Muscle of back (tissue), 11 donors: ENCODE measurements around the gene CHCHD6. TPM values are rescaled to one million over a fixed set of nuclear protein-coding genes. Genes with fewer than 3 reads are reported as not detected.

ENCODE experiments used
- DNase-seq, 3 donors: peaks; one replicate each; pipeline versions ENCODE4 v3.0.0 to v3.0.0-alpha.2; 2013
- polyA plus RNA-seq, 10 donors: library from polyadenylated mRNA; unstranded; fragments of 120-200 nt; gene quantifications; one replicate each; pipeline ENCODE4 v1.2.1, GENCODE V29; 2013; ENCODE audit not compliant: insufficient read length in 10 of 10

The CHCHD6 gene
- polyA plus RNA-seq, 10 donors: 5.3 to 13.7 (median 8.0) TPM

DNA sequence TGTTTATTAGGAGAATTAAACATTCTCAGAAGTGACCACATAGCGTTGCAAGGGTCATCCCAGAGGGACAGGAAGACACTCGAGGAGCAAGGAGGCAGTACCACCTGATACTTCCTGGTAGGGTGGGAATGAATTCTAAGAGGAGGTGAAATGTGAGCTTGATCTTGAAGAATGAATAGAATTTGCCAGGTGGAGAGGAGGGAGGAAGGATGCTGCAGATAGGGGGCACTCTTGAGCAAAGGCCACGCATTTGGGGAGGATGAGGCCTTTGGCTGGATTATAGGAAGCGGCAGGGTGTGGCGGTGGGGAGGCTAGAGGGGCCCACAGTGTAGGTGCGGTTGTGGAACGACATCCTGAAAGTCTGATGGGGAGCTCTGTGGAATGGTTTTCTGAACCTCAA lies 33.5 kb downstream of the CHCHD6 start:
- DNase-seq: no peak

- DNase-seq: no peak
These were observed 38.0 kb downstream of the CHCHD6 start for GRCh38 chr3:126742057-126742456.

DNA sequence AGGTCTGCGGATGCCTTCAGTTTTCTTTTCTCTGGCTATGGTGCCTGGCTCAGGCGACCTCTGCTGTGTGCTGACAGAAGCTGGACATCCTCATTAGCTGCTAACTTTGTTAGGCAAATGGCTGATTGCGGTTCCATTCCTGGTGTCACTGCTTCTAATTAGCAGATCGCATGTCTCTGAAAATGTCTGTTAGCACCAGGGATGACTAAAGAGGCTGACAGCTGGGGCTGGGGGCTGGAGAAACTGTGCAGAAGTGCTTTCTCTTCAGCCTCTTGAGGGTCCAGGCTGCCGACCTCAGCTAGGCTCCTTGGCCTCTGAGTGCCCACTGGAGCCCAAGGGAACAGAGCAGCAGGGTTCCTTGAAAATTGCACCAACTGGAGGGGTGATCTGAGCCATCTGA lies 39.3 kb downstream of the CHCHD6 start:
- DNase-seq: no peak

DNA sequence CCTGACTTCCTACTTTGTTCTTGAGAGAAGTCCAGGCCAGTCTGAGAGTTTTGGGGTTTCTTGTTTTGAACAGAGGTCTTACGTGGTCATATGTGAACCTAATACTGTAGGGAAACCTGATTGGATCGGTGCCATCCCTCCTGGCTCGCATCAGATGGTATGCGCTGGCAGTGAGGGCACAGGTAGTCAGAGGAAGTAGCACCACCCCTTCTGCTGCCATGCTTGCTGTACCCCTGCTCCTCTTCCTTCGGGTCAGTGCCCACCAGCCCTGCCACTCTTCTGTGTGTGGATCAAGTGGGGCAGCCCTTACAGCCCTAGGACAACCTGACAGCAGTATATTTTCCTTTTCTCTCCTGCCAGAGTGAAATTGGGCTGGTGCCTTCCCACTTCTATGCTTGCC lies 39.7 kb downstream of the CHCHD6 start:
- no peak for DNase-seq

- DNase-seq: no peak
These were observed 41.8 kb downstream of the CHCHD6 start for GRCh38 chr3:126745760-126746394.

GRCh38 chr3:126746395-126747177 lies 42.5 kb downstream of the CHCHD6 start:
- peak in 2 of 3 donors; percentile 19 to 21 for DNase-seq

DNA sequence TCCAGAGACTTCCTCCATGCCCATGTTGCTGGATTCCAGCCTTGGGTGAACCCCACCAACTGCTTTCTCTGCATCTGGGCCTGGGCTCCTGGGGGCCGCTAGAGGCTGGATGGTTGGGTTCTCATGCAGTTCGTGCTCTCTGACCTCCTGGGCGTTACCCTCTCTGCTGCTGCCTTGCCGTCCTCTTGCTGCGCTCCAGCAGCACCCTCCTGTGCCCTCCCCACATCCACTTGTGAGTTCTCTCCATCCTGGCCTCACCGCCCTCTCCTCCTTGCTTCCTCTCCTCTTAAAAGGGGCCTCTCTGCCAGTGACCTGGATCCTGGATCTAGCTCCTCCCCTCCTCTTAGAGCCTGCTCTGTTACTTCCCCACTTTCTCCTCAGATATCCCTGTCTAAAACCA lies 43.7 kb downstream of the CHCHD6 start:
- DNase-seq: no peak

- no peak for DNase-seq
These were observed 44.9 kb downstream of the CHCHD6 start for GRCh38 chr3:126748701-126749546.

DNA sequence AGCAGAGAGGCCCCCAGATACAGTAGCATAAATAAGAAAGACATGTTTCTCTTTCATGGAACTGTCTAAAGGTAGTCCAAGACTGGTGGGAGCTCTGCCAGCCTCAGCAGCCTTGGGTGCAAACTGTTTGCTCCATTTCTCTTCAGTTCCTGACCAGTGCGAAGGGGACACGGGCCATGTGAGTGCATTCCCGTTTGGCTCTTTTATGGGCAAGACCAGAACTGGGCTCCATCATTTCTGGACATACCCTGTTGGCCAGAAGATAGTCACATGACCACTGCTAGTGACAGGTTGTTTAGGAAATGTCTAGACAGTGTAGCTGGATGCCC lies 45.5 kb downstream of the CHCHD6 start:
- DNase-seq: no peak

DNA sequence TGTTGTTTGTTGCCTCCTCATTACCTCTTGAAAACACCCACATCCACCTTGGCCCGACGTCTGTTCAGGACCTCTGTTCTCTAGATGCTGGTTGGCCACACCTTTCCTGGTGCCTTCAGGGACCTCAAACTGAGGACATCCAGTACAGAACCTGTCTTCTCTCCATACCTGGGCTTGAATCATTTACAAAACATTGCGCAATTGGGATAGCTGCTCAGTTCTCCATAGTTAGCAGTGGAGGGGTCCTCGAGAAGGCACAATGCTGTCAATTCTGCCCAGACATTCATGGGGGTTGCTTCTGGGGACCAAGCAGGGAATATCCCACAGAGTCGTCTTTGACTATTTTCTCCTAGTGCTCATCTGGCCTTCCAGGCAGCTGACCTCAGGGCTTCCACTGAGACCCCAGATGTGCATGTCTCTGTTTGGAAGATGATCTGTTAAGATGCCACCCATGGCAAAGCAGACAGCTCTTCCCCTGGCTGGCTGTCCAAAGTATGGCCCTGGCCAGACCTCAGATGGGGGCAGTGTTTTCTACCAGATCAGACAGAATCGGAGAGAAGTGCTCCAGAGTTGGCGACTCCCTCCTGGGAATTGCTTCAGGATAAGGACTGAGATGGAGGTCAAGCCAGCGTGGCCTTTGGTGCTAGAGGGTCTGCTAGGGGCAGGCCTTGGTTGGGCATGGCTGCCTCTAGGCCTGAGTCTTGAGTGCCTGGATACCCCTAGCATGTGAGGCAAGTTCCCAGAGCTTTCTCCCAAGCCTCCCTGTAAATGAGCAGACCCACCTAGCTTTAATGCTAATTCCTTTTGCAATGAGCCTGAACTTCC lies 46.1 kb downstream of the CHCHD6 start:
- DNase-seq: no peak

GRCh38 chr3:126750756-126751121 lies 46.7 kb downstream of the CHCHD6 start:
- DNase-seq: no peak

GRCh38 chr3:126751611-126752302 lies 47.7 kb downstream of the CHCHD6 start:
- DNase-seq: no peak

DNA sequence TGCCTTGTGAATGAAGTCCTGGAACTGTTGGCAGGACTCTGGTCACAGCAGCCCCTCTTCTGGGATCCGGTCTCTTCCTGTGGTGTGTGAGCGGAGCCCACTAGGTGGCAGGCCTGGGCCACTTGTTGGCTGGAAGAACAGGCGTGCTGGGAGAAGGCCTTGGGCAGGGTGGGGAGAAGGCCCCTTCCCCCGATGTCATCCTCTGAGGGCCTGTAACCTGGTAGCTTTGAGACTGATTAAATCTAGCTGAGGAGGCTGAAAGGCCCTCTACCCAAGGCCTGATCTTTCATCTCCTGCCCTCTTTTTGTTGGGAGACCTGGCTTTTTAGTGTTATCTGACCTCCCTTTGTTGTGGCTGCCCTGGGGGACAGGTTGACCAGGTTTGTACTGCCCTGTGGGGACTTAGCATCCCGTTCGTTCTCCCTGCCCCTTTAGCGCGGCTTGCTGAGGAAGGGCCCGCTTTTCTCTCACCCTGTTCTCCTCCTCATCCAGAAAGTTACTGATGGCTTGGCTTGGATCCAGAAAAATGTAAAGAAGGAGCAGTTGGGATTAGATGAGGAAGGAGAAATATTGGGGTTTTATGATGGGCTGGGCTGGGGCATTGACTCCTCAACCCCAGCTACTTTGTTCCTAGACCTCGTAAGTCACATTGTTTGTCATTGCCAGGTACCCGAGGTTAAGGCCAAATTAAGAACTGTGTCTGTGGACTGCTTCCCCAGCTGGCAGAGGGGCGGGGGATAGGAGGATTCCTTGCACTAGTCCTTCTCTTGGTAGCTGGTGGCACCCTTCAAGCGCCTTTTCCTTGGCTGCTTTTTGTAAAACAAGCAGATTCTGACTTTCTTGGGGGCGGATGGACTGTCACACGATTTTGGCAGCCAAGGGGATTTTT lies 48.5 kb downstream of the CHCHD6 start:
- DNase-seq: peak; percentile 63 to 88 (median 79)

DNA sequence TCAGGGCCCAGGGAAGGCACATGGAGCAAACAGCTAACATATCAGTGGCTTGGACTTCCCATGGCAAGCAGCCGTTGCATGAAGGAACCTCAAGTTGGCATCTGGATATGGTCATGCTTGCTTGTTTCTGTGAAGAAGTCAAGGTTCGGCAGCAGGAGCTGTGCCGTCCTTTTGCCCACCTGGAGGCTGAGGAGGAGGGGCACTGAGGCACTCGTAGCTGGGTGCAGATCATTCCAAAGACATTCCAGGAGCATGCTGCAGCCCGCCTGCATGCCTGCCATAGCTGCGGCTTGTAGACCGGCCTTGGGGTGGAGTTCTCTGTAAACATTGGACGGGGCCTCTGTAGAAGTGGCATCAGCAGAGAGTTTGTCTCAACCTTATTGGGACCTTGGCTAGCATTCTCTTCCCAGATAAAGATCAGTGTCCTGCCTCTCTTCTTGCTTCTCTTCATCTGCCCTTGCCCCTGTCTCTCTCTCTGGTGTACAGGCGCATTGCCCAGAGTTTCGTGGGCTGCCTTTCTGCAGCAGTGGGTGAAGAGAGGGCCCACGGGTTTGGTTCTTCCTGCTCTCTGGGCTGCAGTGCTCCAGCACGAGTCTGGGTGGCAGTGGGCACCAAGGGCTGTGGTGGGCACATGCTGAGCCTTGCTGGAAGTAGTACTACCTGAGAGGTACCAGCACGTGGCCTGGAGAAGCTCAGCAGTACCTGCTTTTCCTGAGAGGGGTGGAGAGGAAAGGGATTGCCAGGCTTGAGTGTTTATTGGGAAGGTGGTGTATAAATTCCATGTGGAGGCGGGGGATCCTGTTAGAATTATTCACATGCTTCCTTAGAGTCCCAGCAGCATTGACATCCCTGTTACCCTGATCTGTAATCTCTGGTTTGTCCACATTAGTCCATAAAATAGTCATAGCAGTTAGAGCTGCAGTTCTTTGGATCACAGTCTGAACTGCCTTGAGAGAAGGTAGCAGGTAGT lies 49.4 kb downstream of the CHCHD6 start:
- peak in 1 of 3 donors; percentile 17 for DNase-seq

DNA sequence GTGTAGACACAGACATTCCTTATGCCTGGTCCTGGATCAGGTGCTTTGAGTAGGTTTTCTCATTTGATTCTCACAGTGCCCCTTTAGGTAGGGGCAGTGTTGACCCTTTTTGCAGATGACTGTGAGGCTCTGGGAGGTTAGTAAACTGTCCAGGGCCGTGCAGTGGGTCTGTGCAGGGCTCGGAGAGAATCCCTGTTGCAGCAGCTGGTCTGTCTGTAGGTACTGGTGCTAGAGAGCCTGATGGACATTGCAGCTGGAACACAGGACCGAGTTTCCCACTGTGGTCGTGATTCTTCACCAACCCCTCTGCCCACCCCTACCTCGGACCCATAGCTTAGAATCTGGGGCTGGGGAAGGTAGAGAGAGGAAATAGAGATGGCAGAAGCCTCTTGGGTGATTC lies 51.8 kb downstream of the CHCHD6 start:
- DNase-seq: no peak

GRCh38 chr3:126758026-126758425 lies 54.0 kb downstream of the CHCHD6 start:
- DNase-seq: no peak

GRCh38 chr3:126758882-126759281 lies 54.8 kb downstream of the CHCHD6 start:
- DNase-seq: no peak

- no peak for DNase-seq
These were observed 56.5 kb downstream of the CHCHD6 start for GRCh38 chr3:126760541-126760940.

DNA sequence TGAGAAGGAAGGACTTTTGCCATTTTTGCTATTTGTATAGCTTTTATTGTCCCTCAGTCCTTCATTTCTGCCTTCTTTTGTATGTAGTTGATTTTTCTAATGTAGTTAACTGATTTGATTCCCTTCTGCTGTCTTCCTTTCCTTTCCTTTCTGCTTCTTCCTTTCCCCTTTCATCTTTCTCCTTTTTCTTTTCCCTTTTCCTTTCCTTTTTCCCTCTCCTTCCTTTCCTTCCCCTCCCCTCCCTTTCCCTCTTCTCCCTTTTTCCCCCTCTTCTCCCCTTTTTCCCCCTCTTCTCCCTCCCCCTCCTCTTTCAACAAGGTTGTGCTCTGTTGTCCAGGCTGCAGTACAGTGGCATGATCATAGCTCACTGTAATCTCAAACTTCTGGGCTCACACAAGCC lies 59.0 kb downstream of the CHCHD6 start:
- DNase-seq: no peak
